ENCODE data around the gene HYDIN. TPM values are rescaled to one million over a fixed set of nuclear protein-coding genes. Genes with fewer than 3 reads are reported as not detected.

Gene HYDIN
- total and polyA plus RNA-seq, 9 of the 15 experiments (the other 6 are each of a cell fraction or from before 2014, with no cell fraction given), result 0.08 to 0.43 (median 0.14) TPM; not detected in 1

DNA sequence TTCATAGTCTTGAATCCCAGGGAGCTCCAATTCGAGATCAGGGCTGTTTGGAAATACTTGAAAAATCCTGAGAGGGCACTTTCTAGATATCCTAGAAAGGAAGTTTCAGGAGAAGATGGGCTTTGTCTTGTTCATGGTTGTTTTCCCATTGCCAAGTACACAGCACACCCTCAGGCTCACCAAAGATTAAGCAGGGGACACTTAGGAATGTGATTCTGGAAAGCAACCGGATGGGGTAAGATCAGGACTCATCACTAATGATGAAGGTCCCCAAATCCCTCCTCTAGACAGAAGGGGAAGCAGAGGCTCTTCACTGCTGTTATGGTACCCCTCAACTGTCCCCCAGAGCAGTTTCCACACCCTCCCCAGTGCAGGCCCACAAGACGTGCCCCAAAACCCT, 470.3 kb downstream of the HYDIN start:
- no peaks in the 10 kb centered on the region for H3K27me3 ChIP-seq (ENCODE audit: control insufficient read depth in 2 of 2, insufficient read depth in 2 of 2, low read length in 2 of 2)
- no peaks in the 10 kb centered on the region for H3K79me2 ChIP-seq (ENCODE audit: control insufficient read depth, insufficient read depth, low read length)
- ChIA-PET CTCF (ENCODE audit: low intra/inter-chr PET ratio) (no interaction called here), POLR2A (no interaction called here)
- intact Hi-C loops (cut with micrococcal nuclease), result no loop called here
- H3K4me2 ChIP-seq (ENCODE audit: insufficient read depth, low read length), result no peak overlapping the region
- in situ Hi-C loops (cut with MboI), result no loop called here
- H3K4me1 ChIP-seq (replicated peaks in 1 of 2; ENCODE audit: control insufficient read depth in 2 of 2, insufficient read depth in 2 of 2, low read length in 2 of 2), result peaks cover 0 to 5% of the 10 kb centered on the region in 2 experiments; a peak in 3 of 5 replicates
- H3K9ac ChIP-seq (ENCODE audit: insufficient read depth in 1 of 2, low read depth in 2 of 2, low read length in 2 of 2), result no peak overlapping the region
- 61% methylated on average over 3 of the region's 3 CpGs for WGBS (ENCODE audit: insufficient coverage, low coverage, missing lambda C conversion rate)
- no TSS peak for BruUV-seq (replicated peaks)
- no peak overlapping the region for H2AFZ ChIP-seq (ENCODE audit: low read depth, low read length)
- no peaks in the 10 kb centered on the region for H4K20me1 ChIP-seq (replicated peaks; ENCODE audit: control insufficient read depth, insufficient read depth, low read length)
- ATAC-seq (no peak), FAIRE-seq (no peak), DNase-seq (ENCODE audit: extremely low read depth in 1 of 4, low spot score in 3 of 4) (no peak)
- H3K27ac ChIP-seq (ENCODE audit: extremely low read depth, low read depth, low read length), result no peak overlapping the region; the same call in 2 of the 3 replicates
- H3K9me3 ChIP-seq (replicated peaks; ENCODE audit: control insufficient read depth, insufficient read depth, low read depth, low read length), result no peaks in the 10 kb centered on the region
- H3K36me3 ChIP-seq (ENCODE audit: control insufficient read depth, insufficient read depth, low read length), result peaks cover 48% of the 10 kb centered on the region; the same call in 2 of the 3 replicates
- no peaks in the 10 kb centered on the region for H3K9me1 ChIP-seq (ENCODE audit: control insufficient read depth, insufficient read depth, low read length)
- H3K4me3 ChIP-seq, result no peak overlapping the region
- TF ChIP-seq LEF1 (IDR thresholded peaks at IDR 0.05), result no peak
- no peak for TF ChIP-seq ZZZ3 (IDR thresholded peaks at IDR 0.05)
- TF ChIP-seq NR0B1 (IDR thresholded peaks at IDR 0.05; ENCODE audit: partially characterized antibody), result no peak
- TF ChIP-seq SMAD4 (CRISPR knock-in tag; conservative IDR thresholded peaks at IDR 0.05), result no peak
- TF ChIP-seq, protein P1, sequence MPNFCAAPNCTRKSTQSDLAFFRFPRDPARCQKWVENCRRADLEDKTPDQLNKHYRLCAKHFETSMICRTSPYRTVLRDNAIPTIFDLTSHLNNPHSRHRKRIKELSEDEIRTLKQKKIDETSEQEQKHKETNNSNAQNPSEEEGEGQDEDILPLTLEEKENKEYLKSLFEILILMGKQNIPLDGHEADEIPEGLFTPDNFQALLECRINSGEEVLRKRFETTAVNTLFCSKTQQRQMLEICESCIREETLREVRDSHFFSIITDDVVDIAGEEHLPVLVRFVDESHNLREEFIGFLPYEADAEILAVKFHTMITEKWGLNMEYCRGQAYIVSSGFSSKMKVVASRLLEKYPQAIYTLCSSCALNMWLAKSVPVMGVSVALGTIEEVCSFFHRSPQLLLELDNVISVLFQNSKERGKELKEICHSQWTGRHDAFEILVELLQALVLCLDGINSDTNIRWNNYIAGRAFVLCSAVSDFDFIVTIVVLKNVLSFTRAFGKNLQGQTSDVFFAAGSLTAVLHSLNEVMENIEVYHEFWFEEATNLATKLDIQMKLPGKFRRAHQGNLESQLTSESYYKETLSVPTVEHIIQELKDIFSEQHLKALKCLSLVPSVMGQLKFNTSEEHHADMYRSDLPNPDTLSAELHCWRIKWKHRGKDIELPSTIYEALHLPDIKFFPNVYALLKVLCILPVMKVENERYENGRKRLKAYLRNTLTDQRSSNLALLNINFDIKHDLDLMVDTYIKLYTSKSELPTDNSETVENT (CRISPR knock-in tag; IDR thresholded peaks at IDR 0.05), result no peak
- no peak for TF ChIP-seq NONO (IDR thresholded peaks at IDR 0.05; ENCODE audit: low read depth in 2 of 2, low read length in 1 of 2)
- no peak for TF ChIP-seq NR2C2 (CRISPR knock-in tag; IDR thresholded peaks at IDR 0.05)
- no peak for TF ChIP-seq NR2C2 (tag; IDR thresholded peaks at IDR 0.05)
- TF ChIP-seq CREBBP (IDR thresholded peaks at IDR 0.05; ENCODE audit: low read depth, low read length), result no peak
- TF ChIP-seq TAF1 (IDR thresholded peaks at IDR 0.05; ENCODE audit: control insufficient read depth, extremely low read depth, insufficient read depth, low read length, severe bottlenecking), result no peak
- no peak for TF ChIP-seq EZH2 (IDR thresholded peaks at IDR 0.05; ENCODE audit: borderline replicate concordance, low read depth, low read length)
- TF ChIP-seq GTF2B (IDR thresholded peaks at IDR 0.05; ENCODE audit: extremely low read depth, insufficient read length), result no peak
- no peak for TF ChIP-seq ZNF277 (CRISPR knock-in tag; IDR thresholded peaks at IDR 0.05; ENCODE audit: borderline replicate concordance)
- no peak for TF ChIP-seq RCOR1 (IDR thresholded peaks at IDR 0.05; ENCODE audit: borderline replicate concordance in 1 of 2, low read depth in 2 of 2, low read length in 2 of 2)
- TF ChIP-seq ZNF282 (CRISPR knock-in tag; IDR thresholded peaks at IDR 0.05), result no peak
- TF ChIP-seq KLF6 (CRISPR knock-in tag; IDR thresholded peaks at IDR 0.05; ENCODE audit: borderline replicate concordance), result no peak
- TF ChIP-seq GABPA (tag; conservative IDR thresholded peaks at IDR 0.05; ENCODE audit: low read depth), result no peak
